Measurements from ENCODE around the gene SH3BGRL2.

The SH3BGRL2 gene

GRCh38 chr6:79630883-79631692 lies at the start of gene SH3BGRL2:
TSS of gene SH3BGRL2 (plus strand) at chr6:79631329. CDS start at chr6:79631462, 133 bp downstream.
- peak; percentile 38 for DNase-seq

GRCh38 chr6:79584332-79584731 lies 46.8 kb upstream of the SH3BGRL2 start:
- DNase-seq: no peak

- DNase-seq: no peak
Observed at GRCh38 chr6:79586548-79586947, 44.6 kb upstream of the SH3BGRL2 start.

- DNase-seq: no peak
Observed at GRCh38 chr6:79589701-79590100, 41.4 kb upstream of the SH3BGRL2 start.

GRCh38 chr6:79597155-79597554 lies 34.0 kb upstream of the SH3BGRL2 start:
- DNase-seq: no peak

- no peak for DNase-seq
Observed at GRCh38 chr6:79598012-79598411, 33.1 kb upstream of the SH3BGRL2 start.

- DNase-seq: no peak
Observed at GRCh38 chr6:79599725-79600259, 31.3 kb upstream of the SH3BGRL2 start.

GRCh38 chr6:79600313-79600712 lies 30.8 kb upstream of the SH3BGRL2 start:
- DNase-seq: no peak

- no peak for DNase-seq
Observed at GRCh38 chr6:79600812-79601609, 30.1 kb upstream of the SH3BGRL2 start.

- peak; percentile 67 for DNase-seq
Observed at GRCh38 chr6:79602859-79603258, 28.3 kb upstream of the SH3BGRL2 start.

- no peak for DNase-seq
Observed at GRCh38 chr6:79604583-79605037, 26.5 kb upstream of the SH3BGRL2 start.

- DNase-seq: no peak
Observed at GRCh38 chr6:79605061-79605460, 26.1 kb upstream of the SH3BGRL2 start.

- DNase-seq: no peak
Observed at GRCh38 chr6:79605968-79606764, 25.0 kb upstream of the SH3BGRL2 start.

GRCh38 chr6:79607000-79607399 lies 24.1 kb upstream of the SH3BGRL2 start:
- no peak for DNase-seq

- no peak for DNase-seq
Observed at GRCh38 chr6:79608334-79609224, 22.6 kb upstream of the SH3BGRL2 start.

- no peak for DNase-seq
Observed at GRCh38 chr6:79609225-79609595, 21.9 kb upstream of the SH3BGRL2 start.

- no peak for DNase-seq
Observed at GRCh38 chr6:79610306-79611009, 20.7 kb upstream of the SH3BGRL2 start.

GRCh38 chr6:79612457-79612856 lies 18.7 kb upstream of the SH3BGRL2 start:
- no peak for DNase-seq

- DNase-seq: no peak
Observed at GRCh38 chr6:79612918-79613317, 18.2 kb upstream of the SH3BGRL2 start.

GRCh38 chr6:79613912-79614311 lies 17.2 kb upstream of the SH3BGRL2 start:
- no peak for DNase-seq
